GM23248 (cell line): ENCODE results near the gene GTF3C2. TPM values are rescaled to one million over a fixed set of nuclear protein-coding genes. Genes with fewer than 3 reads are reported as not detected.

Experiments used
- DNase-seq: peaks from one replicate; pipeline ENCODE4 v3.0.0-alpha.2; 2015
- H2AFZ ChIP-seq: fragments of 200-600 bp; sonication (generic); 2 replicates; pipeline ENCODE4 v1.6.1; 2016; ENCODE audit warnings: antibody characterized with exemption
- H3F3A ChIP-seq: fragments of 200-600 bp; sonication (generic); 2 replicates; pipeline ENCODE4 v1.6.1; 2016; ENCODE audit warnings: mild to moderate bottlenecking, antibody characterized with exemption, mixed run types; ENCODE audit not compliant: insufficient read depth
- H3K27ac ChIP-seq: fragments of 200-600 bp; sonication (generic); 2 replicates; pipeline ENCODE4 v1.5.1; 2016; ENCODE audit warnings: mild to moderate bottlenecking
- H3K27me3 ChIP-seq: fragments of 200-600 bp; sonication (generic); replicated peaks from 2 replicates; pipeline ENCODE4 v1.6.1; 2016; ENCODE audit warnings: mild to moderate bottlenecking; ENCODE audit not compliant: insufficient read depth
- H3K36me3 ChIP-seq: fragments of 200-600 bp; sonication (generic); 2 replicates; pipeline ENCODE4 v1.6.1; 2016; ENCODE audit warnings: low read depth, mild to moderate bottlenecking
- H3K4me1 ChIP-seq: fragments of 200-600 bp; sonication (generic); 2 replicates; pipeline ENCODE4 v1.6.1; 2016; ENCODE audit warnings: mild to moderate bottlenecking; ENCODE audit not compliant: insufficient read depth
- H3K4me2 ChIP-seq: fragments of 200-600 bp; sonication (generic); one replicate; pipeline ENCODE4 v1.6.1; 2016; ENCODE audit warnings: mild to moderate bottlenecking; ENCODE audit not compliant: unreplicated experiment
- H3K4me3 ChIP-seq: fragments of 200-600 bp; sonication (generic); 2 replicates; pipeline ENCODE4 v1.5.1; 2016; ENCODE audit warnings: mild to moderate bottlenecking
- H3K79me2 ChIP-seq: fragments of 200-600 bp; sonication (generic); 2 replicates; pipeline ENCODE4 v1.6.1; 2016; ENCODE audit warnings: mild to moderate bottlenecking; ENCODE audit not compliant: insufficient read depth
- H3K9ac ChIP-seq: fragments of 200-600 bp; sonication (generic); 2 replicates; pipeline ENCODE4 v1.6.1; 2016; ENCODE audit warnings: mild to moderate bottlenecking
- H3K9me2 ChIP-seq: fragments of 200-600 bp; sonication (generic); 2 replicates; pipeline ENCODE4 v1.6.1; 2016; ENCODE audit warnings: mixed run types, mild to moderate bottlenecking, moderate library complexity; ENCODE audit not compliant: insufficient read depth
- H3K9me3 ChIP-seq: fragments of 200-600 bp; sonication (generic); one replicate; pipeline ENCODE4 v1.6.1; 2017; ENCODE audit warnings: low read depth
- H4K20me1 ChIP-seq: fragments of 200-600 bp; sonication (generic); 2 replicates; pipeline ENCODE4 v1.6.0; 2016; ENCODE audit not compliant: insufficient read depth
- EZH2 ChIP-seq: fragments of 200-600 bp; sonication (generic); IDR thresholded peaks from 2 replicates; pipeline ENCODE4 v1.6.1; 2018; ENCODE audit warnings: antibody characterized with exemption, mild to moderate bottlenecking; ENCODE audit not compliant: insufficient read depth, poor library complexity, severe bottlenecking
- EZH2phosphoT487 ChIP-seq: fragments of 200-600 bp; sonication (generic); IDR thresholded peaks from 2 replicates; pipeline ENCODE4 v1.6.1; 2018; ENCODE audit warnings: antibody characterized with exemption, moderate library complexity, mild to moderate bottlenecking, low read depth; ENCODE audit not compliant: insufficient read depth
- WGBS, 2 experiments: methylation state at CpG; one replicate each; pipeline ENCODE4 v1.1.6; 2015 to 2017; ENCODE audit warnings: low lambda C conversion rate in 2 of 2, low coverage in 1 of 2; ENCODE audit errors: missing lambda C conversion rate in 2 of 2; 5-methylcytosine and 5-hydroxymethylcytosine counted together
- in situ Hi-C: fragments of 300-500 bp; cut with MboI; formaldehyde crosslinking; loops from 2 replicates; pipeline ENCODE4 v1.15.0; 2020
- polyA plus RNA-seq: library from polyadenylated mRNA; unstranded; fragments of >200 nt; fragmentation: Nextera tagmentation; extraction: Ambion mirVana; gene quantifications from 2 replicates; pipeline ENCODE4 v1.2.1, GENCODE V29; 2016
- total RNA-seq: library from RNA; depleted of rRNA; stranded (reverse); fragments of >200 nt; shearing (Covaris generic); gene quantifications from 2 replicates; pipeline ENCODE4 v1.2.3, GENCODE V29; 2014

GTF3C2 gene
- total and polyA plus RNA-seq, 2 experiments from 2014 or later = 22.6 to 26.4 TPM

DNA sequence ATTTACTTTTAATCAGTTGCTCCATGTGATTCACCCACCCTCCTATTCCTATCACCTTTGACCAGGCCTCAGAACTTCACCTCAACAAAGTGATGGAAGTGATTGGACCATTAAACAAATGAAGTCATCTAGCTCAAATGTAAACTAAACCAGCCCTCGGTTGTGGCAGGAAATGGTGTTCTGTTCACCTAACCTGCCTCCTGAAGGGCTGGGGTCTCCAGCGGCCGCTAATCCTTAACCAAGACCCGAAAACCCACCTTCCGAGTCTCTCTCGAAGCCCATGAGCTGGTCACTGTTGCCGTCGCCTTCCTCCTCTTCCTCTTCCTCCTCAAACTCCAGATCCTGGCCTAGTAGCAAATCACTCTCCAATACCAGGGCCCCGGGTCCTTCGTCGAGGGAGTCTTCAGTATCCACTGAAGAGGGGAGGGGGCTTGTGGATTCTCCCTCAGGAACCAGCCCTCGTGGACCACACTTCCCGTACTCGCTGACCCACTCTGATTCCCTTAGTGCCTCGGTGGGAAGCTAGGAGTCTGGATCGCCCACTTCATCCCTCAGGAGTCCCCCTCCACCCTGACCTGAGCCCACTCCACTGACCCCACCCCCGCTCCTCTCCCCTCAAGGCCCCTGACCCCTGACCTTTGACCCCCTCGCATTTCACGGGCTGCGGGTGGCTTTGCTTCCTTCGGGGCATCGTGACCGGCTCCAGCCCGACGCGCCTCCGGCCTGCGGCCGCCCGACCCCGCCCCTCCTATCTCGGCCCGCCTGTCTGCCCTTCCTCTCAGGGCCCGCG is 23.5 kb upstream of the GTF3C2 start:
- Histone ChIP-seq H3K4me3 (peak overlapping the region; percentile 91), H4K20me1 (no peaks in the 10 kb centered on the region), H3K79me2 (peaks cover 43% of the 10 kb centered on the region), H3K4me2 (peak overlapping the region; percentile 96), H3K36me3 (no peaks in the 10 kb centered on the region), H3K27ac (peak overlapping the region; percentile 90), H2AFZ (peak overlapping the region; percentile 12; the same call in 1 of the 2 replicates), H3K9me2 (no peaks in the 10 kb centered on the region), H3F3A (peaks cover 33% of the 10 kb centered on the region), H3K4me1 (peaks cover 8% of the 10 kb centered on the region), H3K9ac (peak overlapping the region; percentile 94), H3K9me3 (no peaks in the 10 kb centered on the region), H3K27me3 (no peaks in the 10 kb centered on the region)
- peak; percentile 54 for DNase-seq
- WGBS, 2 experiments = 0 to 2% methylated on average over 31 to 35 of the region's 35 CpGs
- no peak for TF ChIP-seq EZH2
- TF ChIP-seq EZH2phosphoT487 = no peak
- in situ Hi-C loops = no loop called here

DNA sequence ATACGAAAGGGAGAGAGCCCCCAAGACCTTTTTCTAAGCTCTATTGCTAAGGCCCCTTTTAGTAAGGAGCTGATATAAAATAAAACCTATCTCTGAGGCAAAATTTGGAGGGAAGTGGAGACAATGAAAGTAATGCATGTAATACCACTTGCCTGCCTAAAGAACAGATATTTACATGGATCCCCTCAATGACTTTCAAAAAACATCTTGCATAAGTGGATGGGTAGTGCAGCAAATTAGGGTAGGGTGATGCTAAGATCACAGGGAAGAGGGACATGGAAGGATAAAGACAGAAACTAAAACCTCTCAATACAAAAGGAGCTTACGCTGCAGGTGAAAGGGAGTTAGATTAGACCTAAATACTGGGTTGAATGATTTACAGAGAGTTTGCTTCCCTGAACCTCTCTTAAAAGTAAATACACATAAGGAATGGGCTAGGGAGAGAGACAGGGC is 22.8 kb upstream of the GTF3C2 start:
- Histone ChIP-seq H3K9me2 (no peaks in the 10 kb centered on the region), H2AFZ (no peak overlapping the region), H3K4me3 (peak overlapping the region; percentile 91), H4K20me1 (no peaks in the 10 kb centered on the region), H3K4me2 (peak overlapping the region; percentile 96), H3K4me1 (peaks cover 8% of the 10 kb centered on the region), H3F3A (peaks cover 33% of the 10 kb centered on the region), H3K79me2 (peaks cover 48% of the 10 kb centered on the region), H3K27ac (peak overlapping the region; percentile 90), H3K27me3 (no peaks in the 10 kb centered on the region), H3K9ac (peak overlapping the region; percentile 94), H3K36me3 (peaks cover 4% of the 10 kb centered on the region; the same call in 1 of the 2 replicates), H3K9me3 (no peaks in the 10 kb centered on the region)
- TF ChIP-seq EZH2phosphoT487 (no peak), EZH2 (no peak)
- WGBS, 2 experiments = 94 to 95% methylated on average over 2 of the region's 2 CpGs
- in situ Hi-C loops = no loop called here
- DNase-seq = no peak

DNA sequence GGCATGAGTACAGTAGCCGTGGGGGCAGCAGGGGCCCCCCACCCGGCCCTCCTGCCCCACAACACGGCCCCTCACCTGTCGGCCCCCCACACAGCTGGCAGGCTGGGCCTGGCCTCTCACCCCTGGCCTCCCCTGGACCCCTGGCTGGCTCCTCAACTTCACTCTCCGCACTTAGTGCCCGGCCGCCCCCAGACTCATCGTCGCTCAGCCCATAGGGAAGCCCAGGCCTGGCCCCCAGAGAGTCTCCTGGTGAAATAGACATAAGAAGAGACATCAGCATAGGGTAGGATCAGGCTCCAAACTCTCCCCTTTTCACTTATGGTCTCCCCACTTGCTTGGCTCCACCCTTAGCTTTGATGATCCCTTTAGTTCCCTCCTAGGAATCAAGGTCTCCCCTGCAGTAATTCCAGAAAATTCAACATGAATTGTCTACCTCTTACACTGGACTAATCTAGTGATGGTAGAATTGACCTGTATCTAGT is 22.3 kb upstream of the GTF3C2 start:
- H3K9me3 ChIP-seq = no peaks in the 10 kb centered on the region
- WGBS, 2 experiments = 79 to 80% methylated on average over 7 of the region's 9 CpGs
- no peak for DNase-seq
- no peaks in the 10 kb centered on the region for H3K9me2 ChIP-seq
- no peak overlapping the region for H2AFZ ChIP-seq
- H3K27ac ChIP-seq = peak overlapping the region; percentile 90
- peak overlapping the region; percentile 94 for H3K9ac ChIP-seq
- H3F3A ChIP-seq = peaks cover 33% of the 10 kb centered on the region
- H4K20me1 ChIP-seq = no peaks in the 10 kb centered on the region
- peaks cover 7% of the 10 kb centered on the region; the same call in 1 of the 2 replicates for H3K36me3 ChIP-seq
- H3K79me2 ChIP-seq = peaks cover 53% of the 10 kb centered on the region
- no peaks in the 10 kb centered on the region for H3K27me3 ChIP-seq
- H3K4me3 ChIP-seq = peak overlapping the region; percentile 91
- TF ChIP-seq EZH2phosphoT487 (no peak), EZH2 (no peak)
- peak overlapping the region; percentile 96 for H3K4me2 ChIP-seq
- in situ Hi-C loops = no loop called here
- H3K4me1 ChIP-seq = peaks cover 8% of the 10 kb centered on the region

DNA sequence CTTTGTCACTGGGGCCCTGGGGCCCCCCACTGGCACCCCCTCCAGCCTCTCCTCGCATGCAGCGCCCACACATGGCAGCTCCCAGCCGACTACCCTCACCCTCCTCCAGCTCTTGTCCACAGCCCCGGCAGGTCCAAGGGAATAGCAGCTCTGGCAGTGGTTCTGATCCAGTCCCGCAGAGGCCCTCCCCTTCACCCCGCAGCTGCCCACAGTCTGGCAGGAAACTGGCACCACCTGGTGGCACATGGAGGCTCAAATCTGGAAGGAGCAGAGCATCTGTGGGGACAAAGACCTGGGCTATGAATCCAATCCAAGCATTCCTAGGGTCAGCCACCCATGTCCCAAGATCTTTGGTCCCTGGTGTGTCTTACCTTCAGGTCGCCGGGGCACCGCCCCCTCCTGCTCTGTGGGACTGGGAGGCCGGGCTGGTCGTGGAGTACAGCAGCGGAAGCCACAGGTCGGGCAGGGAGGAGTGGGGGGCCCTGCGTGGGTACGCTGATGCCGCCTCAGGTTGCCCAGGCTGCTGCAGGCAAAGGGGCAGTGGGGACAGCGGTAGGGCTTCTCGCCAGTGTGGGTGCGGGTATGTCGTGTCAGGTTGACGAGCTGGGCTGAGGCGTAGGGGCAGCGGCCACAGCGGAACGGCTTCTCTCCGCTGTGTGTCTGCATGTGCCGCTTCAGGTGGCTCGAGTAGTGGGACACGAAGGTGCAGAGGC is 21.7 kb upstream of the GTF3C2 start:
- 0 out of 2 replicates have a peak overlapping the region, but pooled peaks have one; percentile 4 for H3K27ac ChIP-seq
- peaks cover 32% of the 10 kb centered on the region for H3F3A ChIP-seq
- H3K27me3 ChIP-seq = no peaks in the 10 kb centered on the region
- no peak overlapping the region for H3K4me2 ChIP-seq
- no peaks in the 10 kb centered on the region for H4K20me1 ChIP-seq
- no peak overlapping the region for H3K4me3 ChIP-seq
- H3K9me3 ChIP-seq = no peaks in the 10 kb centered on the region
- no peaks in the 10 kb centered on the region for H3K9me2 ChIP-seq
- in situ Hi-C loops = no loop called here
- no peak for TF ChIP-seq EZH2phosphoT487
- TF ChIP-seq EZH2 = no peak
- peaks cover 12% of the 10 kb centered on the region; the same call in 1 of the 2 replicates for H3K36me3 ChIP-seq
- no peak overlapping the region for H2AFZ ChIP-seq
- H3K9ac ChIP-seq = no peak overlapping the region
- WGBS, 2 experiments = 78 to 84% methylated on average over 28 to 29 of the region's 29 CpGs
- peaks cover 59% of the 10 kb centered on the region for H3K79me2 ChIP-seq
- peaks cover 8% of the 10 kb centered on the region for H3K4me1 ChIP-seq
- peak; percentile 40 for DNase-seq
